Peyer's patch (tissue), 4 donors: Measurements from ENCODE around the gene TLR8. TPM values are rescaled to one million over a fixed set of nuclear protein-coding genes. Genes with fewer than 3 reads are reported as not detected.

Experiments
- DNase-seq, 3 donors: peaks; one replicate each; pipeline ENCODE4 v3.0.0-alpha.2; 2017 to 2019
- H3K27ac ChIP-seq, 4 donors: fragments of 200-600 bp; sonication (generic); one replicate each; pipeline ENCODE4 v1.5.1; 2016 to 2019
- H3K27me3 ChIP-seq, 2 donors: fragments of 200-600 bp; sonication (generic); one replicate each; pipeline ENCODE4 v1.5.1; 2019
- H3K36me3 ChIP-seq, 3 donors: fragments of 200-600 bp; sonication (generic); one replicate each; pipeline ENCODE4 v1.5.1; 2016 to 2019
- H3K4me1 ChIP-seq, 4 donors: fragments of 200-600 bp; sonication (generic); one replicate each; pipeline ENCODE4 v1.5.1; 2016 to 2019
- H3K4me3 ChIP-seq, 4 donors: fragments of 200-600 bp; sonication (generic); 1 replicate in 3 of 4; 2 replicates in 1 of 4; pipeline ENCODE4 v1.5.1; 2016 to 2019; ENCODE audit warnings: mild to moderate bottlenecking in 1 of 4
- H3K9me3 ChIP-seq, 4 donors: fragments of 200-600 bp; sonication (generic); one replicate each; pipeline ENCODE4 v1.5.1; 2016 to 2019; ENCODE audit warnings: mild to moderate bottlenecking in 1 of 4
- POLR2A ChIP-seq, 2 donors: fragments of 450-650 bp; IDR thresholded peaks; one replicate each; pipeline ENCODE4 v1.5.1; 2017; ENCODE audit warnings: antibody characterized with exemption in 2 of 2, mild to moderate bottlenecking in 2 of 2, moderate library complexity in 2 of 2
- total RNA-seq, 4 donors: library from RNA; depleted of rRNA; stranded (reverse); fragments of >200 nt; gene quantifications; one replicate each; pipeline ENCODE4 v1.1.0, GENCODE V29; 2016
- TF ChIP-seq, protein P1 (sequence below), 6 experiments: fragments of 450-650 bp in 4 of 6; fragments of 200-600 bp in 2 of 6; sonication (generic) in 1 of 6; IDR thresholded peaks; one replicate each; pipeline ENCODE4 v1.5.1; 2017 to 2019; ENCODE audit warnings: antibody characterized with exemption in 6 of 6, mild to moderate bottlenecking in 3 of 6, moderate library complexity in 1 of 6

The TLR8 gene
- total RNA-seq, 4 donors from 2014 or later = 0.28 to 1.3 TPM; not detected in 2

- H3K9me3 ChIP-seq = no peaks in the 10 kb centered on the region
- DNase-seq = no peak
- H3K4me3 ChIP-seq = no peak overlapping the region
- H3K4me1 ChIP-seq = no peaks in the 10 kb centered on the region
- no peaks in the 10 kb centered on the region for H3K36me3 ChIP-seq
- TF ChIP-seq, protein P1, sequence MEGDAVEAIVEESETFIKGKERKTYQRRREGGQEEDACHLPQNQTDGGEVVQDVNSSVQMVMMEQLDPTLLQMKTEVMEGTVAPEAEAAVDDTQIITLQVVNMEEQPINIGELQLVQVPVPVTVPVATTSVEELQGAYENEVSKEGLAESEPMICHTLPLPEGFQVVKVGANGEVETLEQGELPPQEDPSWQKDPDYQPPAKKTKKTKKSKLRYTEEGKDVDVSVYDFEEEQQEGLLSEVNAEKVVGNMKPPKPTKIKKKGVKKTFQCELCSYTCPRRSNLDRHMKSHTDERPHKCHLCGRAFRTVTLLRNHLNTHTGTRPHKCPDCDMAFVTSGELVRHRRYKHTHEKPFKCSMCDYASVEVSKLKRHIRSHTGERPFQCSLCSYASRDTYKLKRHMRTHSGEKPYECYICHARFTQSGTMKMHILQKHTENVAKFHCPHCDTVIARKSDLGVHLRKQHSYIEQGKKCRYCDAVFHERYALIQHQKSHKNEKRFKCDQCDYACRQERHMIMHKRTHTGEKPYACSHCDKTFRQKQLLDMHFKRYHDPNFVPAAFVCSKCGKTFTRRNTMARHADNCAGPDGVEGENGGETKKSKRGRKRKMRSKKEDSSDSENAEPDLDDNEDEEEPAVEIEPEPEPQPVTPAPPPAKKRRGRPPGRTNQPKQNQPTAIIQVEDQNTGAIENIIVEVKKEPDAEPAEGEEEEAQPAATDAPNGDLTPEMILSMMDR (IDR thresholded peaks at IDR 0.05) = no peak
- TF ChIP-seq POLR2A (IDR thresholded peaks at IDR 0.05) = no peak
- peak overlapping the region in 1 of 4 donors; percentile 15 for H3K27ac ChIP-seq
- H3K27me3 ChIP-seq = no peaks in the 10 kb centered on the region
Observed at GRCh38 chrX:12871257-12871656, 35.2 kb upstream of the TLR8 start.

DNA sequence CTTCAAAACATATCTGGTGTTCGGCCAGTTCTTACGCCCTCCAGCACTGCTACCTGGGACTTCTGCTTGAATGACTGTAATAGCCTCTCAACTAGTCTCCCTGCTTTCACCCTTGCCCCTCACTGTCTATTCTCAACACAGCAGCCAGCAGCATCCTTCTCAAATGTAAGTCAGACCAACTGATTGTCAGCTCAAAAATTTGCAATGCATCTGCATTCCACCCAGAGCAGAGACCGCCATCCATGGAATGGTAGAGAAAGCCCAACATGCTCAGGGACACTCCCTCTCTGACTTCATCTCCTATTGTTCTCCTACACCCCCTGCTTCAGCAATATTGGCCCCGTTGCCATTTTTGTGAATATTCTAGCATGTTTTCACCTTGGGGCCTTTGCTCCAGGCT is 33.7 kb upstream of the TLR8 start:
- no peaks in the 10 kb centered on the region for H3K27me3 ChIP-seq
- H3K27ac ChIP-seq = no peak overlapping the region
- no peaks in the 10 kb centered on the region for H3K4me1 ChIP-seq
- no peak overlapping the region for H3K4me3 ChIP-seq
- TF ChIP-seq, protein P1 (IDR thresholded peaks at IDR 0.05) = no peak
- no peak for TF ChIP-seq POLR2A (IDR thresholded peaks at IDR 0.05)
- no peaks in the 10 kb centered on the region for H3K36me3 ChIP-seq
- no peak for DNase-seq
- no peaks in the 10 kb centered on the region for H3K9me3 ChIP-seq

DNA sequence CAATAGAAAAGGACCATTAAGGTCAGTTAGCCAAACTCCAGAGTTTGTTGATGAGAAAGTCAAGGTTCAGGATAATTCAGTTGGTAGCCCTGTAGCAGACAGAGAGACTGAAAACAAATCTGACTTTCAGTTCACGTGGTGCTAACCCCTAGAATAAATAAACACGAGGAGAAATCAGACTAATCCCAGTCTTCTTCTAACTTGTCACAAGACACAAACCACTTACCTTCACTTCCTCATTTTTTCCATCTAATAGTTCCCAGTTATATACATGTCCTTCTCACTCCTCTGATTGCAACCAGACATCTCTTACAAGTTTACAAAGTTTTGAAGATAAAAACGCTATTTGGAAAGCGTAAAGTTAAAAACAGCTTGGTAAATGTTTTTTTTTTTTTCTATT is 31.8 kb upstream of the TLR8 start:
- H3K36me3 ChIP-seq = no peaks in the 10 kb centered on the region
- H3K4me3 ChIP-seq = no peak overlapping the region
- H3K27me3 ChIP-seq = no peaks in the 10 kb centered on the region
- DNase-seq = no peak
- no peak for TF ChIP-seq POLR2A (IDR thresholded peaks at IDR 0.05)
- TF ChIP-seq, protein P1 (IDR thresholded peaks at IDR 0.05) = no peak
- H3K27ac ChIP-seq = no peak overlapping the region
- no peaks in the 10 kb centered on the region for H3K4me1 ChIP-seq
- no peaks in the 10 kb centered on the region for H3K9me3 ChIP-seq

GRCh38 chrX:12877386-12877785 is 29.0 kb upstream of the TLR8 start:
- Histone ChIP-seq H3K4me1 (no peaks in the 10 kb centered on the region), H3K27me3 (no peaks in the 10 kb centered on the region), H3K27ac (no peak overlapping the region), H3K9me3 (no peaks in the 10 kb centered on the region), H3K4me3 (no peak overlapping the region), H3K36me3 (no peaks in the 10 kb centered on the region)
- TF ChIP-seq, protein P1 (IDR thresholded peaks at IDR 0.05) = no peak
- TF ChIP-seq POLR2A (IDR thresholded peaks at IDR 0.05) = no peak
- DNase-seq = no peak

- TF ChIP-seq POLR2A (IDR thresholded peaks at IDR 0.05) = no peak
- TF ChIP-seq, protein P1 (IDR thresholded peaks at IDR 0.05) = no peak
- Histone ChIP-seq H3K27ac (no peak overlapping the region), H3K9me3 (no peaks in the 10 kb centered on the region), H3K4me1 (no peaks in the 10 kb centered on the region), H3K36me3 (no peaks in the 10 kb centered on the region), H3K4me3 (no peak overlapping the region), H3K27me3 (no peaks in the 10 kb centered on the region)
- no peak for DNase-seq
Observed at GRCh38 chrX:12878536-12878935, 27.9 kb upstream of the TLR8 start.

- Histone ChIP-seq H3K4me3 (no peak overlapping the region), H3K4me1 (no peaks in the 10 kb centered on the region), H3K27me3 (no peaks in the 10 kb centered on the region), H3K27ac (no peak overlapping the region), H3K36me3 (no peaks in the 10 kb centered on the region), H3K9me3 (no peaks in the 10 kb centered on the region)
- no peak for DNase-seq
- no peak for TF ChIP-seq POLR2A (IDR thresholded peaks at IDR 0.05)
- TF ChIP-seq, protein P1 (IDR thresholded peaks at IDR 0.05) = no peak
Observed at GRCh38 chrX:12881914-12882313, 24.5 kb upstream of the TLR8 start.
